ENCODE results near the gene SPTLC2.

DNA sequence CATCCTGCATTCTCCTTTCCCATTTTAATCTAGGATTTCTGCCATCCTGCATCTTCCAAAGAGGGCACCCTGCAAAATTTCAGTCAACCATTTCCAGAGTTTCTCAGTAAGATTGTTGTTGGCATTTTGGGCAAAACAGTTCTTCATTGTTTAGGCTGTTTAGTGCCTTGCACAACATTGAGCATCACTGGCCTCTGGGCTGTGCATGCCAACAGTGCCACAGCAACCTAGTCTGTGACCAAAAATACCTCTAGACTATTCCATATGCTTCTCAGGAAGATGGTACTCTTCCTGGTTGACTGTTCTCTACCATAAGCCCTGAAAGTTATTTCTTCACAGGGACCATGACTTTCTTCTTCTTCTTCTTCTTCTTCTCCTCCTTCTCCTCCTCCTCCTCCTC is 85.4 kb downstream of the SPTLC2 start:
- TF ChIP-seq, protein P1, sequence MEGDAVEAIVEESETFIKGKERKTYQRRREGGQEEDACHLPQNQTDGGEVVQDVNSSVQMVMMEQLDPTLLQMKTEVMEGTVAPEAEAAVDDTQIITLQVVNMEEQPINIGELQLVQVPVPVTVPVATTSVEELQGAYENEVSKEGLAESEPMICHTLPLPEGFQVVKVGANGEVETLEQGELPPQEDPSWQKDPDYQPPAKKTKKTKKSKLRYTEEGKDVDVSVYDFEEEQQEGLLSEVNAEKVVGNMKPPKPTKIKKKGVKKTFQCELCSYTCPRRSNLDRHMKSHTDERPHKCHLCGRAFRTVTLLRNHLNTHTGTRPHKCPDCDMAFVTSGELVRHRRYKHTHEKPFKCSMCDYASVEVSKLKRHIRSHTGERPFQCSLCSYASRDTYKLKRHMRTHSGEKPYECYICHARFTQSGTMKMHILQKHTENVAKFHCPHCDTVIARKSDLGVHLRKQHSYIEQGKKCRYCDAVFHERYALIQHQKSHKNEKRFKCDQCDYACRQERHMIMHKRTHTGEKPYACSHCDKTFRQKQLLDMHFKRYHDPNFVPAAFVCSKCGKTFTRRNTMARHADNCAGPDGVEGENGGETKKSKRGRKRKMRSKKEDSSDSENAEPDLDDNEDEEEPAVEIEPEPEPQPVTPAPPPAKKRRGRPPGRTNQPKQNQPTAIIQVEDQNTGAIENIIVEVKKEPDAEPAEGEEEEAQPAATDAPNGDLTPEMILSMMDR (IDR thresholded peaks at IDR 0.05; ENCODE audit: poor library complexity) = no peak
- TF ChIP-seq EZH2phosphoT487 (IDR thresholded peaks at IDR 0.05; ENCODE audit: low read depth, severe bottlenecking, unreplicated experiment) = no peak
